HG03025 (cell line): Measurements from ENCODE around the gene NCKAP1.

Source experiments
- ATAC-seq: cut with Tn5 transposase; IDR thresholded peaks from one replicate; pipeline ENCODE4 v1.9.1; 2021; ENCODE audit warnings: mild to moderate bottlenecking, moderate library complexity; ENCODE audit not compliant: unreplicated experiment, low FRiP score

Gene NCKAP1

DNA sequence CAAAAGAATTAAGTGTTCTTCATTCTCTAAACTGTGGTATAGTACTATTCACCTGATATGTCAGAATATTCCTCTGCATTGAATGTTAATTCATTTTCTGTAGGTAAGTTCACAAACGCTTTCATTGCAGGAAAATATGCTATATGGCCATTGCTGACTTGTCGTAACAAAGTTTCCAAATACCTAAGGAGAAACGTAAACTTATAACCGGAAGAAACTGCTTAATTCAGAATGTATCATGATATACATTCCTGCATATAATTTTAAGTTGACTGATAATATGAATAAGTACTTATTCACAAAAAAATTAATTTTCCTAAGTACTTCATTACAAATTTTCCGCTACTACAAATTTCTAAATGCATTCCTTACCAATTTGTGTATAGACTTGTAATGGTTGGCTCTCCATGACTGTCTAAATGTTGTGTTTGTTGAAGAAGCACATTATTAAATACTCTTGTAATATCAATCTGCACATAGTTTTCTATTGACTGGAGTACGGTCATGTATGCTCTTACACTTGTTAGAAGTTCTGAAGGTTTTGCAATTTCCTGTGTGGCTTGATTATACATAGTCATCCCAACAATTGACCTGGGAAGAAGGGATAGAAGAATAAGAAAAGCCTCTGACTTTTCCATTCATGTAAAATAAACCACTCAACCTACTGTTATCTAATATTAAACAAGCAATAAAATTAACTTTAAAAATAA, 85.4 kb downstream of the NCKAP1 start:
- ATAC-seq = no peak

DNA sequence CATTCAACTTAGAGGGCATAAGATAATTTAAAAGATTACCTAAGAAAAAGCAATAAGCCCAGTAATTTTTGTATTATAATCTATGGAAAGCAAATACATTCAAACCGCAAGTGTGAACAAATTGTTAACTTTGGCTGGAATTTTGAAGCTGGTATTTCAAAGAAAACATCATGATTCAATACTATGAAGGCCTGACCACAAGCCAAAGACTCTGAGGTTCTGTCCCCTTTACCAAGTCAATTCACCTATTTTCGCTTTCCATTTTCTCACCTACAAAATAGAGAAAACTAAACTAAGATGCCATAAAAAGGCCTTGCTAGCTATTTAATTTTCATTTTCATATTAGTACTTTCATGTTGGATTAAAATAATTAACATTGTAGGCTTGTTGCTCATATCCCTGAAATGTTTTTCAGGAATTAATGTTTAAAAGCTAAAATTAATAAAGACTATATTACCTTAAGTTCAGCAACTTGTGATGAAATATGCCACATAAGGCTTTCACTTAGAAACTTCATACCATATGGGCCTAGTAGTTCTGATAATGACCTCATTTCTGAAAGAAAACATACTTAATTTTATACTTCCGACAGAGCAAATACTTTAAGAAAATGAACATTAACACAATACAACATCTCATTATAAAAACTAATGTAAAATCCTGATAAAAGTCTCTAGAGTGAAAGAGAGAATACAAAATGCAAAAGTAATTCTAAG, 86.2 kb downstream of the NCKAP1 start:
- no peak for ATAC-seq

- ATAC-seq = no peak
Measured at GRCh38 chr2:182950546-182950945, 87.7 kb downstream of the NCKAP1 start.

- ATAC-seq = no peak
Measured at GRCh38 chr2:182949572-182950189, 88.6 kb downstream of the NCKAP1 start.

DNA sequence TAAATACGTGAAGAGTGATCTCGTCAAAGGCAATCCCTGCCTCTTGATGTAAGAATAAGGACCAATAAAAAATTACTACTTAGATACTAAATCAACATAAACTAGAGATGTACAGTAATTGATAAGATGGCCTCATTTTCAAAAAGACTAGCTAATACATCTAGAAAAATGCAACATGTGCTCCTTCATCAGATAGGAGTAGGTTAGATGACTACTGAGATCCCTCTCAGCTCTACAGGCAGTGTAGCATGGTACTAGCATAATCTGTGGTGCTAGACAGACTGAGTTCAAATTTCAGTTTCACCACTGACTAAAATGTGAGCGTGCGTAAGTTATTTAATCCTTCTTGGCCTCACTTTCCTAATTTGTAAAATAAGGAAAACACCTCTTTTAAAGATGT, 89.2 kb downstream of the NCKAP1 start:
- no peak for ATAC-seq

DNA sequence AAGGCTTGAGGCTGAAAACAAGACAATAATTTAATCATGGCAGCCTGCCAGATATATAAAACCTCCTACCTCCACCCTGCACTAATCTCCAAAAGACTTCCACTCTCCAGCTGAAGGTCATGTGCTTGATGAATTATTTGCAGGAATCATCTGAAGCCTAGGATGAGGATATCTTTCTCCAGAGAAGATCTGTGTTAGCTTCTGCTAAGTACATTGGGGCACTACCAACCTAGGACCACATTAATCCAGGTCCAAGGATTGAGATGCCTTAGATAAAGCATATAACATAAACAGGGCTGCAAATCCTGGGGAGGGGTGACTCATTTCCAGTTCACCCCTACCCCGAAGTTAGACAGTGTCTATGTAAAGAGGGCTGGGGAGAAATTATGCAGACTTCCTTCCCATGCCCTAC, 91.3 kb downstream of the NCKAP1 start:
- no peak for ATAC-seq

DNA sequence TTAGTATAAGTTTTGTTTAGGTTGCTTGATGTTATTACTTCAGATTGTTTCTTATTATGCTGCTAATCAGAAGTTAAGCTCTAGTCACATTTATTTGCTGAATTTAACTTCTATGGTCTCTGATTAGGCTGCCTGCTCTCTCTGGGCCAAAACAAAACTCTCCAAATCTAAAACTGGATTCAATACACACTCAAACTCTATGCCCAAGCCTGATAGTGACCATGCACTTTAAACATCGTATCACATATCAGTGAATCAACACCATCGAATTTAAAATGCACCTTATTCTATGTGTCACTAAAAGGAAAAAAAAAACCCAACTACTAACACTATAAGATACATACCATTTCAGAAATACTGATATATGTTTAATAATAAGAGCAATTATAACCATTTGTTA, 94.9 kb downstream of the NCKAP1 start:
- no peak for ATAC-seq

GRCh38 chr2:182942756-182943155, 95.5 kb downstream of the NCKAP1 start:
- no peak for ATAC-seq

- ATAC-seq = no peak
Measured at GRCh38 chr2:182941919-182942318, 96.3 kb downstream of the NCKAP1 start.

DNA sequence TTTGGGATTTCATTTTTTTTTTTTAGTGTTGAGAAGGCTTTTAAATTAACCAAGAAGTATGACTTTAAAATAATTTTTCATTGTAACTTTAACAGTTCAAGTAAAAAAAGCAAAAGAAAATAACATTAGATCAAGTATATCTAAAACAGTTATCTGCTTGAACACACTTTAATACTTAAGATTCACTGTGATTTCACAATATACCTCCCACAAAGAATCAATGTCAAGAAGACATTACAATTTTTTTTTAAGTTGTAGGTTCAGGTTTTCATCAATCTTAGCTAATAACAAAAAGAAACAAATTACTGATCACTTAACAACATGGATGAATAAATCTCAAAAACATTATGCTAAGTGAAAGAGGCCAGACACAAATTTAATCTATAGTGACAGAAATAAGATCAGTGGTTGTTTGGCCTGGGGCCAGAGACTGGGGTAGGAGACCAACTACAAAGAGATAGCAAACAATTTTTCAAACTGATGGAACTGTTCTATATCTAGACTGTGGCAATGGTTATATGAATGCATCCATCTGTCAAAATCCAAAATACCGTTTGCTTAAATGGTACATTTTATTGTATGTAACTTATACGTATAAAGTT, 97.0 kb downstream of the NCKAP1 start:
- ATAC-seq = no peak

- ATAC-seq = no peak
Measured at GRCh38 chr2:182937870-182938269, 100.4 kb downstream of the NCKAP1 start.

- no peak for ATAC-seq
Measured at GRCh38 chr2:182933629-182934028, 104.6 kb downstream of the NCKAP1 start.

DNA sequence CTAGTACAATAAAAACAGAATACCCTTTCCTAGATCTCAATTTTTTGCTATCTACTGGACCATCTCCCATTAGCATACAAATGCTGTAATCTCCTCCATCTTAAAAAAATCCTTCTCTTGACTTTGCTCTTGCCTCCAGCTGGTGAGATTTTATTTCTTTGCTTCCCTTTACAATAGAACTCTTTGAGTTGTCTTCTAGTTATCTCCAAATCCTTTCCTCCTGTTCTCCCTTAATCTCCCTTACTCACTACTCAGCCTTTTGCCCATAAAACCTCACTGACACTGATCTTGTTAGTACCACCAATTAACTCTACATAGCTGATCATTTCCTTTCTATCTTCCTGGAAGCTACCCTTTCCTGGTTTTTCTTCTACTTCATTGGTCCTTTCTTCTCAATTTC, 108.3 kb downstream of the NCKAP1 start:
- ATAC-seq = no peak

DNA sequence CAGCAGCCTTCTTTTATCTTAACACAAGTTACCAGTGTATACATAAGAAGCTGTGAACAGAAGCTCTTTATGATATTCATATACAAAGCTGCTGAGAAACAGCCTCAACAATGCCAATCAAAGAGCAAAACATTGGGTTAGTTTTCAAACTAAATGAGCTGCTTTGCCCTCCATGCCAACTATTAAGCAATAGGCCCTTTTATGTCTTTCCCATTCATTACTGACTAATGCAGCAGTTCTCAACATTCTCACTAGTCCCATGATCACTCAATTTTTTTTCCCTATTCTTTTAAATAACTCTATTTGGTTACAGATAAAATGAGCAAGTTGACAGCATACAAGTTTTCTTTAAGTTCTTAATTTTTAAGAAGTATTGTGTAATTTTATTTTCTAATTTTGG, 114.0 kb downstream of the NCKAP1 start:
- no peak for ATAC-seq

DNA sequence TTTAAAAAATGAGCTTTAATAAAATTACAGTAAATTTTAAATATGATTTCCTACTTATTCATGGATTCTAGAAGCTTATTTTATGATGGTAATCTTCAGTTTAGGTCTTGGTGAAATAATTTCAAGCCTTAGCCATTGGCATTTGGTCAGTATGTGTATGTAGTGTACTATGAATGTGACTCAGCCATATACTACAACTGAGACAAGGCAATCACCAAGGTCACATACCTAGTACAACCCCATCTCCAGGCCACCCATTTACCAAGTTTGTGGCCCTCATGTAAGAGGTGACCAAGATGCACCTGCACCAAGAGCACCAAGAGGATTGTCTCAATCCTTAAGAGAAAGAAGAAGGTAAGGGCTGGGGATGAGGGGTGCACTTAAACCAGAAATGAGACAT, 117.0 kb downstream of the NCKAP1 start:
- ATAC-seq = no peak

- no peak for ATAC-seq
Measured at GRCh38 chr2:182920631-182921056, 117.6 kb downstream of the NCKAP1 start.

- ATAC-seq = no peak
Measured at GRCh38 chr2:182920089-182920488, 118.2 kb downstream of the NCKAP1 start.

- ATAC-seq = no peak
Measured at GRCh38 chr2:182918961-182919652, 119.2 kb downstream of the NCKAP1 start.

DNA sequence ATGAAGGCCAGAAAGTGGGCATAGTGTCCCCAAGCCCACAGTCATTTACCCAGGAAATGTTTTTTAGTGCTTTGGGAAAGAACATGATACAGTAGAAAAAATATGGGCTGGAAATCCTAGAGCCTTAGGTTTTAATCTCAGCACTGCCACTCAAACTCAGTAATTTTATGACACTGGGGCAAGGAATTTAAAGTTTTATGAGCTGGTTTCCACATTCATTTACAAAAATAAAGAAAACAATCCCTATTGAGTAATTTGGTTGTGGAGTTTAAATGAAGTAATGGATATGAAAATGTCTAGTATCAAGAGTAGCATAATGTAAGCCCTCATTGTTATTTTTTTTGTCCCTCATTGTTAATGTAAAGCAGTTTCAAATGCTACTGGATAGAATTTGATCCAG, 120.3 kb downstream of the NCKAP1 start:
- ATAC-seq = no peak

GRCh38 chr2:182916417-182916816, 121.8 kb downstream of the NCKAP1 start:
- no peak for ATAC-seq
